Nasal cavity respiratory epithelium epithelial cell of viscerocranial mucosa (primary cell): ENCODE measurements around the gene GPC2. TPM values are rescaled to one million over a fixed set of nuclear protein-coding genes. Genes with fewer than 3 reads are reported as not detected.

ENCODE experiments used
- total RNA-seq: library from RNA; depleted of rRNA; stranded (reverse); fragments of >200 nt; gene quantifications from 2 replicates; pipeline ENCODE4 v1.2.3, GENCODE V29; 2014

GPC2 gene, protein sequence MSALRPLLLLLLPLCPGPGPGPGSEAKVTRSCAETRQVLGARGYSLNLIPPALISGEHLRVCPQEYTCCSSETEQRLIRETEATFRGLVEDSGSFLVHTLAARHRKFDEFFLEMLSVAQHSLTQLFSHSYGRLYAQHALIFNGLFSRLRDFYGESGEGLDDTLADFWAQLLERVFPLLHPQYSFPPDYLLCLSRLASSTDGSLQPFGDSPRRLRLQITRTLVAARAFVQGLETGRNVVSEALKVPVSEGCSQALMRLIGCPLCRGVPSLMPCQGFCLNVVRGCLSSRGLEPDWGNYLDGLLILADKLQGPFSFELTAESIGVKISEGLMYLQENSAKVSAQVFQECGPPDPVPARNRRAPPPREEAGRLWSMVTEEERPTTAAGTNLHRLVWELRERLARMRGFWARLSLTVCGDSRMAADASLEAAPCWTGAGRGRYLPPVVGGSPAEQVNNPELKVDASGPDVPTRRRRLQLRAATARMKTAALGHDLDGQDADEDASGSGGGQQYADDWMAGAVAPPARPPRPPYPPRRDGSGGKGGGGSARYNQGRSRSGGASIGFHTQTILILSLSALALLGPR
- 1.4 and 2.1 TPM in 2 replicates for total RNA-seq

DNA sequence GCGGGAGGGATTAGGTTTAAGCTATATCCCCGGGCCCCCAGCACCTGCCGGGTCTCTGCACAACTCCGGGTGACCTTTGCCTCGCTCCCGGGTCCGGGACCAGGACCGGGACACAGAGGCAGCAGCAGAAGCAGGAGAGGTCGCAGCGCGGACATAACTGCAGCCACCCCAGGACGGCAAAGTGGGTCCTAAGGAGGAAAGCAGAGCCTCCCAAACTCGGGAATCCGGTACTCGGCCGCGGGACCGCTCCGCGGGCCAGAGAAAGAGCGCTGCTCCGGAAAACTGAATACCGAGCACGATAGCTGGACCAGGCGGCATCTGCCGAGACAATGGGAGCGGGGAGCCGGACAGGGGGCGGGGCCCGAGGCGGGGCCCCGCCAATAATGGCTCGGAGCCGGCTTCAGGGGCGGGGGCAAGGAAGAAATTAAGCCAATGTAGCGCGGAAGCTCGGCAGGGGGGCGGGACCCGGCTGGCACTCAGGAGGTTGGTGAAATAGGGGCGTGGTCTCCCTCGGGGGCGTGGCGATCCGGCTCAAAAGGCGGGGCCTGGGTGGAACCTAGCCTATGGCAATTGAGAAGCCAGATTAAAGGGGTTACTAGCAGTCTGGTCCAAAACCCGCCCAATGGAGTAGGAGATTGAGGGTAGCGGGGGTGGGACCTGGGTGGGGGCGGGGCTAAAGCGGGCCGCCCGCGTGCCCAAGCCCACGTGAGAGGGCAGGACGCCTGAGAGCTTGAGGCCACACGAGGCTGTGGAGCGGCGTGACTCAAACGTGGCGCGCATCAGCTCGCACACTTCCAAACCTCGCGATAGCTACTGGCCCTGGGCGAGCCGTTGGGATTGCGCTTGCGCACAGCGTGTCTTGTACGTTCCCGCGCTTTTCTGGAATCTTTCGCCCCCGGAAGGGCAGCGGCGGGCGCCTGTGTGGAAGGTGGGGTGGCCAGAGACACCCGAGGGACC lies at the start of gene GPC2, which contains the start of gene STAG3:
Gene GPC2, minus strand, starts transcription at position 337 of the 957 bp plus-strand sequence. Its CDS starts 182 bp downstream, at position 155.
Gene STAG3, plus strand, starts transcription at position 874 of the 957 bp plus-strand sequence. CDS start 2,639 bp downstream, outside the sequence.

GRCh38 chr7:100219801-100220585 lies 42.8 kb upstream of the GPC2 start, which contains the start of gene PVRIG:
Gene PVRIG, plus strand, starts transcription at chr7:100219949. Its CDS starts 22 bp downstream, at chr7:100219971.

GRCh38 chr7:100158229-100159098 lies 18.7 kb downstream of the GPC2 start, which contains the start of gene TRAPPC14:
Gene TRAPPC14, minus strand, starts transcription at chr7:100158723. Its CDS starts 224 bp downstream, at chr7:100158499.

DNA sequence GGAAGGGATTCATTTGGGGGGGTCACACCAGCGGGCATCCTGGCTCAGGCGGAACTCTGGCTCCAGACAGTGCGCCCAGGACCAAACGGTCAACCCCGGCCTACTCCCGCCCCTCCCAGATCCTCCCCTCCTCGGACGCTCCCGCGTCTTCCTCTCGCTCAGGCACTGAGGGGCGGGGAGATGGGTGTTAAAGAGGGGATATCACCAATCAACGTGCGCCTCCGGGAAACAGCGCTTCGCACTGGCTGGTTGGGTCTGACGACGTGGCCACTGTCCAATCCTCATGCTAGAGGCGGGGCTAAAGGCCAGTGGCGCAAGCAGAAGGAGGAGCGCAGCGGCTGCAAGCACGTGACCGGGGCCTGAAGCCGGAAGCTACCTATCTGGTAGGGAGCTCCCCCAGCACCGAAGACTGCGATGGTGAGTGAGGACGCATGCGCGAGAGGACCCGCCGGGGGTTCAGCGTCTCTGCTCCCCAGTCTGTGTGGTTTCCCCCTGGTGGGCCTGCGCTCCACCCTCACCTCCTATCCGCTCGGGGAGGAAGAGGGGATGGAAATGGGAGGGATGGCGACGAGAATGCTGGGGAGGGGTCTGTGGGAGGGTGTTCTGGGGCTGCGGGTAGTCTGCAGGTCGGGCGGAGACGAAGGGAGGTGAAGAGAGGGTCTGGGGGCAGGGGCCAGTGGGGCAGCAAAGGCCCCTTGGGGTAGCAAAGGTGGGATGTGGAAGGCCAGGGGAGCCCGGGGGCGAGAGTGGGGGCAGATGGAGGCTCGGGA lies 28.4 kb downstream of the GPC2 start, which contains the start of gene LAMTOR4:
Gene LAMTOR4, plus strand, starts transcription at position 360 of the 770 bp plus-strand sequence. Its CDS starts 55 bp downstream, at position 415.

DNA sequence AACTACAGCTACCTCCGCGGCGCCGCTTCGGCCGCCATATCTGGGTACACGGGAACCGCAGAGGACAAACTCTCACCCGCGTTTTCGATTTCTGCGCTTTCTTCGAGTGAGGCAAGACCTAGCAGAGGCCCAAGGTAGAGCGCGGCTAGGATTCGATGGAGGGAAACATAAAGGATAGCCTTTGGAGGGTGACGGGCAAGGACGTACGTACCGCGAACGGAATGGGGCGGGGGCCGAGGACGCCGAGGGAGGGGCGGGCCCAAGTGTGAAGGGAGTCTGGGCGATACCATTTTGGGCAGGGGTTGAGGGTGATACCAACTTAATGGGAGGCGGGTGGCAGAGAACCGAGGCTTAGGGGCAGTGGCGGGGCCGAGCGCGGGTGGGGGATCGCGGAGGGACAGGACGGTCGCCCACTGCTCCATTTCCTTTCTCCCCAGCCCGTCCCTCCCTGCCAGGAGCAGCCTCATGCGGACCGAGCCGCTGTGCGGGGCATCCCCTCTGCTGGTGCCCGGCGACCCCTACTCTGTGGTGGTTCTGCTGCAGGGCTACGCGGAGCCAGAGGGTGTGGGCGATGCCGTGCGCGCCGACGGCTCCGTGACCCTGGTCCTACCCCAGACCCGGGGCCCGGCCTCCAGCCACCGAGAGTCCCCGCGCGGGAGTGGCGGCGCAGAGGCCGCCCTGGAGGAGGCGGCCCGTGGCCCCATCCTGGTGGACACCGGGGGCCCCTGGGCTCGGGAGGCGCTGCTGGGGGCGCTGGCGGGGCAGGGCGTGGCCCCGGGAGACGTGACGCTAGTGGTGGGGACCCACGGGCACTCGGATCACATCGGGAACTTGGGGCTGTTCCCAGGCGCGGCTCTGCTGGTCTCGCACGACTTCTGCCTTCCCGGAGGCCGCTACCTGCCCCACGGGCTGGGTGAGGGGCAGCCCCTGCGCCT lies 50.0 kb downstream of the GPC2 start, which contains the start of gene MBLAC1:
Gene MBLAC1, plus strand, starts transcription at position 37 of the 935 bp plus-strand sequence. Its CDS starts 429 bp downstream, at position 466.

Other genes starting within 250 kb of the GPC2 start
- 0.14 TPM in 1 of 2 replicates, not detected in the other for gene GJC3, start 247.8 kb downstream of the GPC2 start, total RNA-seq
- gene AZGP1, start 201.3 kb downstream of the GPC2 start, total RNA-seq, result 1.0 and 1.3 TPM in 2 replicates
- 40.3 and 61.4 TPM in 2 replicates for gene ZKSCAN1, start 161.8 kb downstream of the GPC2 start, total RNA-seq
- gene ZSCAN21, start 127.6 kb downstream of the GPC2 start, total RNA-seq, result 11.0 and 15.4 TPM in 2 replicates
- gene ZNF3, start 95.7 kb downstream of the GPC2 start, total RNA-seq, result 22.2 and 28.9 TPM in 2 replicates
- gene COPS6, start 88.4 kb downstream of the GPC2 start, total RNA-seq, result 56.0 and 63.2 TPM in 2 replicates
- gene MCM7, start 76.0 kb downstream of the GPC2 start, total RNA-seq, result 25.6 and 27.3 TPM in 2 replicates
- gene AP4M1, start 75.7 kb downstream of the GPC2 start, total RNA-seq, result 12.6 and 16.8 TPM in 2 replicates
- 23.6 and 46.7 TPM in 2 replicates for gene TAF6, start 58.0 kb downstream of the GPC2 start, total RNA-seq
- 1.4 and 4.6 TPM in 2 replicates for gene CNPY4, start 57.7 kb downstream of the GPC2 start, total RNA-seq
- 1.00 and 1.0 TPM in 2 replicates for gene MBLAC1, start 50.4 kb downstream of the GPC2 start, total RNA-seq
- gene LAMTOR4, start 28.5 kb downstream of the GPC2 start, total RNA-seq, result 37.9 and 61.5 TPM in 2 replicates
- gene TRAPPC14, start 18.7 kb downstream of the GPC2 start, total RNA-seq, result 6.2 and 8.7 TPM in 2 replicates
- 0.34 and 1.1 TPM in 2 replicates for gene GAL3ST4, start 8.8 kb downstream of the GPC2 start, total RNA-seq
- gene STAG3, start 537 bp upstream of the GPC2 start, total RNA-seq, result 0.07 and 0.34 TPM in 2 replicates
- gene PVRIG, start 42.6 kb upstream of the GPC2 start, total RNA-seq, result not detected in 2 replicates
- not detected in 2 replicates for gene SPDYE3, start 130.3 kb upstream of the GPC2 start, total RNA-seq
- gene PILRB, start 180.7 kb upstream of the GPC2 start, total RNA-seq, result 2.7 and 9.3 TPM in 2 replicates
- under 0.01 and 0.14 TPM in 2 replicates for gene PILRA, start 196.1 kb upstream of the GPC2 start, total RNA-seq